Stimulated activated CD8-positive, alpha-beta memory T cell treated with anti-CD3 and anti-CD28 coated beads, Interleukin-4, amount 100 ng/mL, for 48 hours (primary cell): ENCODE measurements around the gene ADAMTS2.

Experiments used
- DNase-seq: peaks from one replicate; pipeline ENCODE4 v3.0.0-alpha.2; 2020

Gene ADAMTS2

DNA sequence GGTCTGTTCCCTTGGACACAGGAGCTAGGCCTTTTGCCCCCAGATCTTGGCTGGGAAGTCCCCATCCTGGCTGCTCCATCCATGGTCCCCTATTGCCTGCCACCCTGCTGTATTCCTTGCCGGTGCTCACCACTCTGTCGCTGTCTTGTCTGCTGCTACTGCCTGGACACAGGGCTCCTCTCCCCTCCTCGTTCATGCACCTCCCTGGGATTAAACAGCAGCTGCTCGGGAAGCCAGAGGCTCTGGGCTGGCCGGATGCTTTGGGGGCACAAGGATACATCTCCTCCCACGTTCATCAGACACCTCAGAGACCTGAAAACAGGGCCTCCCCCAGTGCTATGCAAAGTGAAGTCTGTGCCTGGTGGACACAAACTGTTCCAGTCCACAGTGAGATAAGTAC is 174.7 kb downstream of the ADAMTS2 start:
- no peak for DNase-seq

GRCh38 chr5:179169836-179170235 is 175.4 kb downstream of the ADAMTS2 start:
- no peak for DNase-seq

DNA sequence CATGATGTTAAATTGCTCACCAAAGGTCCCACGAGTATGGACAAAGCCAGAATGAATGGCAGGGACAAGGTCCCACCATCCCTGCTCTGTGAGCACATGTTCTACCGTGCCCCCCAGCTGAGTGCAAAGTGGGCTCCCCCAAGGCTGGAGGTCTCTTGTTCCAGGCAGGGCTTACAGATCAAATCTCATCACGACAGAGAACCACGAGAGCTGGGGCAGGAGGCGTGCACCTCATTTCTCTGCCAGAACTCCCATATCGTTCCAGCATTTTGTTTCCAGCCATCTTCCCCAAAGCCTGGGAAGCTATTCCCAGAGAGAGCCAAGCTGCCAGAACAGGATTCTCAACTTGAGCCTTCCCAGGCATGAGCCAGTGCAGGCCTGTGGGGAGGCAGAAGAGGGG is 176.6 kb downstream of the ADAMTS2 start:
- no peak for DNase-seq

DNA sequence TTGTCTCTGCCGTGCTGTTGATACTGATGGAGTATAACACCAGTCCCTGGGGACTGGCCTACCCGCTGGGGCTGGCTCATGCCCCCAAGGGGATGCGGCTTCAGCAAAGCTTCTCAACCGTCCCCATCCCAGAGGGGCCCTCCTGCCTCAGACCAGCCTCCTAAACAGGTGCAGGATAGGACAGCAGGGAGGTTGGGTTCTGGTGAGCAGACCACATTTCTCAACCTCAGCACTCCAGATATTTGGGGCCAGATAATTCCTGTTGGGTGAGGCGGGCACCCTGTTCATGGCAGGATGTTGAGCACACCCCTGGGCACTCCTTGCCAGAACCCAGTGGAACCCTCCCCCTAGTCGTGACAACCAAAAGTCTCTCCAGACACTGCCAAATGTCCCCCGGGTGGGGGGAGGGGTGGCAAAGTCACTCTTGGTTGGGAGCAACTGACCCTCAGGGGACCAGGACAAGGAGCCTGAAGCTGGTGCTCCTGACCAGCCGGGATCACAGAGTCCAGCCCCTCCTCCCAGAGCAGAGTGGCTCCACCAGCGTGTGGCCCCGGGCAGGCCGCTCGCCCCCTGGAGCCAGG is 177.3 kb downstream of the ADAMTS2 start:
- DNase-seq: no peak

- peak; percentile 78 for DNase-seq
Measured at GRCh38 chr5:179166886-179167841, 178.1 kb downstream of the ADAMTS2 start.

DNA sequence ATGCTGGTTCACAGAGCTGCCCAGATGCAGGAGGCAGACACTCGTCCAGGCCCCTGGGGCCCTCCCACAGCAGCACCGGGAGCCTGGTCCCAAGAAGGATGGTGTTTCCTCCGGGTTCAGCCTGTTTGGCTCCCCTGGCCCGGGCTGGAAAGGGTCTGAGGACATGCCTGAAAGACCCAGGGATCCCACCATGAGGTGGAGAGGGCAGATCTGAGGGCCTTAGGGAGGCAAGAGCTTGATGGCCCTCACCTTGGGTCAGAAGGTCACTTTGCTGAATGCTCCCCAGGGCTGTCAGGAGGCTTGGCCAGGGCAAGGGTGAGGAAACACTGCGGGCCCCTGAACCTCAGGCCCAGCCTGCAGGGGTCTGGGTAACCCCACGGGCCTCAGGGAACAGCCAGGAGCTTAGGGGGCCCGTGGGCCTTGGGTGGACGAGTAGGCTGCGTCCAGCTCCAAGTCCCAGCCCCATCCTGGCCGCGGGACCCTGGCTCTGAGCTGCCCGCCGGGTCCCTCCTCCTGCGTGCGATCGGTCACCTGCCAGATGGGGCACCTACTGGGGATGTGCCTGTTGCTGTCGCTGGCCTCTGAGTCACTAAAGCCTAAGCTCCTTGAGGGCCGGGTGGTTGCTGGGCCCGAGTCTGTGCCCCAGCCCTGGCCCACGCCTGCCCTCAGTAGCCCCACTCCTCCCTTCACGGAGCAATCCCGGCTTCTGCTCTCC is 178.9 kb downstream of the ADAMTS2 start:
- no peak for DNase-seq

- no peak for DNase-seq
Measured at GRCh38 chr5:179165421-179166170, 179.7 kb downstream of the ADAMTS2 start.

GRCh38 chr5:179164331-179165311 is 180.6 kb downstream of the ADAMTS2 start:
- DNase-seq: no peak

DNA sequence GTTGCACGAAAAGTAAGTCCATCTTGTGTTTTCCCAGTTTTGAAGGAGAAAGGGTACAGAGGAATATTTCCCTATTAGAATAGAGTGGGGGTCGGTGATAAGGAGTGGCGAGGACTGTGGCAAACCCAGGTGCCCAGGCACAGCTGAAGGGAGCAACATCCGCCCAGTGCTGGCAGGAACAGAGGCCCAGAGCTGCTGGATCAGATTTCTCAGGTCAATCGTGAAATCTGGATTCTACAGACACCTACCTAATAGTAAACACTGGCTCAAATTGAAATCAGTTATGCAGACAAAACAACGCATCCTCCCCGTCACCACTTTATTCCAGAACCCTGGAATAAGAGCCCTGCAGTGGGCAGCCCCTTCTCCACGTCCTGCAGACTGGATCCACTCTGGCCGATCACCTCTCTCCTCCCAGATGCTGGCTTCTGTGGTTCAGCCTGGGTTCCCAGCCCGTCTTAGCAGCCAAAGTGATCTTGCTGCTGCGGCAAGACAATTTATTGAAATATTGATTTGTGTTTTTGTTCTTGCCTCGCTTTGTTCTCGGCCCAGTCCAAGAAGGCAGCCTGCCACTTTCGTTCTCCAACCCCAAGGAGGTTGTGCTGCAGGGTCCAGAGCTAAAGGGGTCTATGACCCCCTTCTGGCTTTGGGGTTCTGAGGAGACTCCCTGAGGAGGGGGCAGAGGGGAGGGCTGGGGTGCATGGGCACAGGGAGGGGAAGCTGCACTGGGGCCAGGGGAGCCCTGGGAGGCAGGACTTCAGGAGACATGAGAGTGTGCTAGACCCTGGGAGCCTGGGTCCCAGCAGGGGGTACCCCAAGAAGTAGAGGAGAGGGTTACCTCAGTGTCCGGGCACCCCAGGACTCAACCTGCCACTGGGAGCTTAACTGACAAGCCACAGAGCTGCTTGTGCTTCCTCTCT is 181.8 kb downstream of the ADAMTS2 start:
- no peak for DNase-seq

GRCh38 chr5:179162351-179163235 is 182.7 kb downstream of the ADAMTS2 start:
- DNase-seq: no peak

- no peak for DNase-seq
Measured at GRCh38 chr5:179161901-179162300, 183.4 kb downstream of the ADAMTS2 start.

DNA sequence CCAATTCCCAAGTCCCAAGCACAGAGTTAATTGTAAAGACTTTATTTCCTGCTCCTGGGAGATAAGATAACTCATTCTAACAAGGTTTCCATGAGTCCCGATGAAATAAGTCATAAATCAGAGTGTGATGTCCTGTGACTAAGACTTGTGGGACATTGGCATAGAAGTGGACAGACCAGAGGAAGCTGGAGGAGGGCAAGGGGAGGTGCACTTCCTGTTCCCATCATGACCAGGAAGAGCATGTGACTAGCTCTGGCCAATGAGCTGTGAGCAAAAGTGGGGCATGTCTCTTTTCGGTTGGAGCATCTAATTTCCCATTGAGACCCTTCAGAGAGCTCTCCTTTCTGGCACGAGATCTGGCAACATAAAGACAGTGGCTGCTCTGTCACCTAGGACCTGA is 184.7 kb downstream of the ADAMTS2 start:
- no peak for DNase-seq

DNA sequence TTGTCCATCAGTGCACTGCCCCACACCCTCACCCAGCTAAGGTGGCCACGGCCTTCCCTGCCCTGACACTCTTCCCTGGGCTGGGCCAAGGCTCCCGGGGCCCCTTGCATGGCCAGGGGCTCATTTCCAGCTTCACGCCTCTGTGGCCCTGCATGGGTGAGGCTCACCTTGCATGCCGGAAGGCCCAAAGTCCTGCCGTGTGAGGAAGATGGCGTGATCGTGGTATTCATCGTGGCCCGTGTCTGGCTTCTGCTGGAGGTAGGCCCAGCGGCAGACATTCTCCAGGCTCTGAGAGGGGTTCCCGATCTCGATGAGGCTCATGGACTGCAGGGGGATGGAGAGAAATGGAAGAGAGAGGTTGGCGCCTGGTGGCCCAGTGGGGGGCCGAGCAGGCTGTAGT is 186.7 kb downstream of the ADAMTS2 start:
- no peak for DNase-seq

DNA sequence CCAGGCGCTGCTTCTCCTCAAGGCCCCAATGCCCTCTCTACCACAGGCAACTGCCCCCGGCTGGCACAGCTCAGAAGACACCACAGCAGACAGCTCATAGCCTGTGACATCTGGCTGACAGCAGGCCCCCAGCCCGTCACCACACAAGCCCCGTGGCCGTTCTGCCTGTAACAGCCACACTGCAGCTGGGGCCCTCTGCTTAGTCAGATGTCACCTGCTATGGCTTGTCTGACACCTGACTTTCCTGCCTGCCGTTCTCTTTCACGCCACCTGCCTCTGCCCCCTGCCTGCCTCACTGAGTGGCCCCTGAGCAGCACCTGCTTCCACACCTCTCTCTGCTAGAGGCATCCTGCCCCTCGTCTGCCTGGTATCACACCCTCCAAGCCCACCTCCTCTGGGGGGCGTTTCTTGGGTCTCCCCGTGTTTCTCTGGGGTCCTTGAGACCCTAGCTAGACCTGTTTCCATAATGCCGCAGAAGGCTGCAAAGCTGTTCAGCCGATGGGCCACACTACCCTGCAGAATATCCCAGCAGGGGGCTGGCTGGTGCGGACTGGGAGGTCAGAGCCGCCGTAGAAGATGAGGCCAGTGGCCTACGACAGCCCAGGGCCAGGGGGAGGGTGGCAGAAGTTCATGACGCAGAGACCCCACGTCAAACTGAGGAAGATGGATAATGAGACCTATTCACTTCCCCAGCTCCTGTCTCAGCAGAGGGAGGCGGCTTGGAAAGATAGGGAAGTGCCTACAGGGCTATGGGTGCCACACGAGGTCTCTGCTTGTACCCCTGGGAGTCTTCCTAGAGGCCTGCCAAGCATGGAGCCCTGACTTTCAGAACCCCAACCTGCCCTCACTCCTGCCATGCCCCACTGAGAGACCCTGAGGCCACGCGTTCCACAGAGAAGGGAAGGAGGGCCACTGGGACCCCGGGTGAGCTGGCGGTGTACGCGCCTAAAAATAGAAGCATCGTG is 190.0 kb downstream of the ADAMTS2 start:
- no peak for DNase-seq

- no peak for DNase-seq
Measured at GRCh38 chr5:179154346-179154990, 190.8 kb downstream of the ADAMTS2 start.

GRCh38 chr5:179153921-179154345 is 191.3 kb downstream of the ADAMTS2 start:
- no peak for DNase-seq

DNA sequence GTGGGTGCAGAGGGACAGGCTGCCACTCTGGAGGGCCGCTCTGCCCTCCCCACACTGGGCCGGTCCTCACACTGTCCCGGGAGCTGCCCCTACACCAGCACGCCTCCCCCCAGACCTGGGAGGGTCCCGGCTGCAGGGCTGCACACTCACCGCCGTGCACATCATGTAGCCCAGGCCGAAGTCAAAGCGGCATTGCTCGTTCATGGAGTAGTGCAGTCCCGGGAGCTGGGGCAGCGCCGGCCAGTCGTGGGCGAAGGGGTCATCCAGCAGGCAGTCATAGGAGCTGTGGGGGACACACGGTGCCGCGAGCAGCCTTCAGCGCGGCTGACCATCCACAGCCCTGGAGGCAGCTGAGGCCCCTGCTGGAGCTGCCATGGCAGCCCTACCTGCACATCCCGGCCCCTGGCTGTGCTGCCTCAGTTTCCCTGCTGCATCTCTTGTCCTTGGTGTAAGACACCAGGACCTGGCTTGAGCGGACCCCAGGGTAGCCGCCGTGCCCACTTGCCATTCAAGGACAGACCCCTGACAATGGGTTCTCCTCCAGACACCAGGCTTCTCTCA is 191.8 kb downstream of the ADAMTS2 start:
- DNase-seq: no peak
